ENCODE results near the gene ARHGAP27.
"Not testable (repeated sequence)": the region's sequence is repeated elsewhere in the genome, so short reads cannot be mapped to it uniquely, and the experiment has no call there.

GRCh38 chr17:45447650-45448049 is 15.0 kb upstream of the ARHGAP27 start:
- not testable (repeated sequence) for TF ChIP-seq POLR2A (IDR thresholded peaks at IDR 0.05; ENCODE audit: low read length); GATA1 (IDR thresholded peaks at IDR 0.05; ENCODE audit: low read depth, low read length)
